Dermis microvascular lymphatic vessel endothelial cell (primary cell): Measurements from ENCODE around the gene TMCC3. TPM values are rescaled to one million over a fixed set of nuclear protein-coding genes. Genes with fewer than 3 reads are reported as not detected.
"Not testable (repeated sequence)": the region's sequence is repeated elsewhere in the genome, so short reads cannot be mapped to it uniquely, and the experiment has no call there.

Experiments used
- DNase-seq, 2 donors: peaks; one replicate each; pipeline versions ENCODE4 v3.0.0 to v3.0.0-alpha.2; 2010; ENCODE audit warnings: low read depth in 2 of 2
- total RNA-seq: library from RNA; depleted of rRNA; stranded (reverse); fragments of >200 nt; gene quantifications from 2 replicates; pipeline ENCODE4 v1.2.1, GENCODE V29; 2014

TMCC3 gene
- total RNA-seq, 1 donor from 2014 or later = 4.1 TPM

GRCh38 chr12:94636462-94637085 lies 13.8 kb downstream of the TMCC3 start:
- no peak for DNase-seq

DNA sequence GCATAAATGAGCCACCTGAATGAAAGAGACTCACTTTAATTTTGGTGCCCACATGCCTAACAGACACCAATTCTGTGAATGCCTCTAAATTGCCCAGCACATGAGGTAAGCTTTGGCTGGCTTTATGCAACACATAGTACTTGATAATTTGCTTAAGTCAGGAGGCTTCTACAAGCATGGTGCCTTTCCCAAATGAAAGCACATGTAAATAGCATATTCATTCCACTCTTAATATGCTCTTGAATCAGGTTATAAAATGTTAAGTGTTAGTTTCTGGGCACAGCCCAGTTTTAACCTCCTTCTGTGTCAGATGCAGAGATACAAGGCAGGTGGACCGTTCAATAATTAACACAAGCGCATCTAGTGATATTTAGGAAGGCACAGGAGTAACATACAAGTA lies 15.6 kb downstream of the TMCC3 start:
- no peak for DNase-seq

- no peak for DNase-seq
These were observed 17.0 kb downstream of the TMCC3 start for GRCh38 chr12:94633401-94633800.

DNA sequence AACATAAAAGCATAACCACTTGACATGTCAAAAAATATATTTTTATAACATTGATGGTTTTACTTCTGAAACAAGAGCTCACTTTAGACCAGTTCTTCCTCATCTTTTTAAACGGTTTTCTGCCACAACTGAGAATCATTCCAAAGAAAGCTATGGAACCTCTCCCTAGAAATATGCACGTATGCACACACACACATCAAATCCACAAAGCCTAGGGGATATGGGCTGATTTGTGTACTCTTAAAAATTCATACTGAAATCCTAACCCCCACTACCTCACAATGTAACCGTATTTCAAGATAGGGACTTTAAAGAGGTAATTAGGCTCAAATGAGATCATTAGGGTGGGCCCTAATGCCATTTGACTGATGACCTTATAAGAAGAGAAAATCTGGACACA lies 19.3 kb downstream of the TMCC3 start:
- no peak for DNase-seq

- DNase-seq = no peak
These were observed 21.4 kb downstream of the TMCC3 start for GRCh38 chr12:94628819-94629472.

GRCh38 chr12:94628369-94628768 lies 22.0 kb downstream of the TMCC3 start:
- no peak for DNase-seq

DNA sequence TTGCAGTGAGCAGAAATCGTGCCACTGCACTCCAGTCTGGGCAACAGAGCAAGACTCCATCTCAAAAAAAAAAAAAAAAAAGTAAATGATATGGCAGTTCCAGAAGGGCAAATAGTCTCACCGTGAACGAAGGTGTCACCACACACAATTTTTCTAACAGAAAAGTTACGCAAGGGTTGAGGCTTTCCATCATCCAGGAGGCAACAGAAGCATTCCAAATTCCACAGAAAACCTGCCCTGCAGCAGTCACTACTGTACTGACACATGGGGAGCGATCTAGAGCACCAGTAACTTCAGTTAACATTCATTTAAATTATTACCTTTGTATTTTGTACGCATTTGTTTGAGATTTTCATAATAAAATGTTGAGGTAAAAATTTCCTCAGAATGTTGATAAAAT lies 24.8 kb downstream of the TMCC3 start:
- DNase-seq = no peak

DNA sequence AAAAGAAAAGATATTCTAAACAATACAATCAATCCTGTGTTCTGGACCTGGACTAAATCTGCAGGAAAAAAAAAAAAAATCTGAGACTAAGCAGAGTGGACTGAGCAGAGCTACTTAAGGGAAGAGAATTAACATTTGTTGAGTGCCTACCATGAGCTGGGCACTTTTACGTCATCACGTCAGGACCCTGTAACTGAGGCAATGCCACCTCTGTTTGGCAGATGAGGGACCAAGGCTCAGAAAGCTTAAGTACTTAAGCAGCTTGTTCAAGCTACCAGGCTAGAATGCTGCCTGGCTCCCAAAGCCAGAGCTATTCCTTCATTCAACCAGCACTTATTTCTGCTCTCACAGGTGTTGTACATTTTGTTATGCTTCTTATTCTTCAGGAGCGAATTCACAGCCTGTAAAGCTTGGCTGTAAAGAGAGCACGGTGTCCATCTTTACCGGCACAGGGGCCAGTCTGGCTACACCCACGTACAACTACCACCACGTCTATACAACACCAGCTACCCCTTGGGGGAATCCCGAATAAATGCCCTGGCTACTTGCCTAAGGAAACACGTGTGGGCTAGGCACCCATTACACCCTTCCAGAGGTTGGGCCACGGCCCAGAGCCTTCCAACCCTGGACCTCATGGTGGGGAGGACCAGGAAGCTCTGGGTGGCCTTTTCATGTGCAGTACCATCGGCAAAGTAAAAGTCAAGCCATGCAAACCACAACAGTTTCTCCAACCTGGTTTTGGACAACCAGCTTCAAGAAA lies 27.0 kb downstream of the TMCC3 start:
- no peak for DNase-seq

GRCh38 chr12:94622475-94622874 lies 27.9 kb downstream of the TMCC3 start:
- DNase-seq = peak; percentile 78 to 93

GRCh38 chr12:94621662-94622359 lies 28.5 kb downstream of the TMCC3 start:
- DNase-seq = peak; percentile 46 to 87

- DNase-seq = no peak
These were observed 29.7 kb downstream of the TMCC3 start for GRCh38 chr12:94620621-94621020.

DNA sequence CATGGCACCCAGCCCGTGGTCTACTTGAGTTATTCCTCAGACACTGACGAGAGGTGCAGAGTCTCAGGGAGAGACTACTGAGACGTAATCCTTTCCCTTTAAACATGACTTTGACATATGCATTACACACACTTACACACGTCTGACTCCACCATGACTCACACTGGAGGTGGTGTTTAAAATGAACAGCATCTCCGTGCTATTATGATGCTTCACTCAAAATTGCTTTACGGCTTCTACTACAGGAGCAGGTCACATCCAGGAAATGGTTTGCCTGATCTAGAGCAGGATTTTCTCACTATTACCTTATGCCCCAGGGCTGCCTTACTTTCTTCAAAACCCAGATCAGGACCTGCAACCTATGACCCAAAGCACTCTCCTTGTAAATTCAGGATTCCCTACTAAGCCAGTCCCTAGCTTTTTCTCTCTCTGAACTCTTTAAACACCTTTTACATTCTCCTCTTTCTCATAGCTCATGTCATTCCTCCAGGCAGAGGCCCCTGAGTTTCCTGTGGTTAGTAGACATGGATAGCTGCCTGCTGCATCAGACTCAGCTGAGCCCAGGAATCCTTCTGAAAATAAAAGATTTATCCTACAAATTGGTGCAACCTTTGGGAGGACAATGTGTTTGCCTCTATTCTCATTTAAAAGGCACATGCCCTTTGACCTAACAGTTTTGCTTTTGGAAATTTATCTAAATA lies 31.2 kb downstream of the TMCC3 start:
- peak in 1 of 2 donors; percentile 69 for DNase-seq

GRCh38 chr12:94617101-94617500 lies 33.3 kb downstream of the TMCC3 start:
- no peak for DNase-seq

DNA sequence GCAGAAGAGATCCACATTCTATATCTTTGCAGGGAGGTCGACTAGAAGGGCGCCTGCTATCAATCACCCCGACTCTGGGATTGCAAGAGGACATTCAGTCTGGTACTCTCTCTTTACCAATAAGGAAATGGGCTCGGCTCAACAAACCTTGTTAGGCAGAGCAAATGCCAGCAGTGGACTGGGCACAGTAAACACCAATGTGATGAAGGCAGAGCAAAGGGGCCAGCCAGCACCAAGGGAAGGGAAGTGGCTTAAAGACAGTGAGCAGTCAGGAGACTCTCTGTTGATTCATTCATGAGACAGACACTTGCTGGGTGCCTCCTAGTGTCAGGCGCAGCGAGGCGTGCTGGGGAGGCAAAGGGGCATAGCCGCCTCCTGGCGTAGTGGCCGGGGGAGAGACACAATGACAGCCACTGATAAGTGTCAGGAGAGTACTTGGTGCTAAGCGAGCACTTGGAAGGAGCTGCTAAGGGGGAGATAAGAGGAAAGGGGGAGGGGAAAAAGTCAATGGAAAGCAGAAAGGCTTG lies 34.1 kb downstream of the TMCC3 start:
- peak in 1 of 2 donors; percentile 14 for DNase-seq

GRCh38 chr12:94615260-94616181 lies 34.8 kb downstream of the TMCC3 start:
- peak in 1 of 2 donors; percentile 60 for DNase-seq

DNA sequence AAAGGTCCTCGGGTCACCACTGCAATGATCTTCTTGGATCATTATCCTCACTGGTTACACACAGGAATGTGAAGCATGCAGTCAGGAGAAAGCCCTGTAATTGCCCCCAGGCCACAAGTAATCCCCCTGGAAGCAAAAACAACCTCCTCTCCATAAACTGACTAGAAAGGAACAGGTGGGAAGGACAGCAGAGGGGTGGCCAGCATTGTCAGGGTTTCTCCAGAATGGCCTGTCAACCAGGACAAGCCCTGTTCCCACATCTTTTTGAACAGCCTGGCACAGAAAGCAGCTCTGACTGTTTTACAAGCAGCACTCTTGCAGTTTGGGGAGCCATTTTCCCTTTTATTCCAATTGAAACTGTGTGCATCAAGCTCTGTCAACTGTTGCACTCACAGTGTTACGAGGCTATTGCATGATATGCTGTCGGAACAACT lies 36.1 kb downstream of the TMCC3 start:
- DNase-seq = no peak

GRCh38 chr12:94609917-94610443 lies 40.4 kb downstream of the TMCC3 start:
- DNase-seq = no peak

GRCh38 chr12:94606810-94607209 lies 43.5 kb downstream of the TMCC3 start:
- not testable (repeated sequence) for DNase-seq

- DNase-seq = no peak
These were observed 46.0 kb downstream of the TMCC3 start for GRCh38 chr12:94604366-94604698.
